Neuronal stem cell (in vitro differentiated cells): ENCODE results near the gene RALGPS1.

Experiments used
- DNase-seq: peaks from one replicate; pipeline ENCODE4 v3.0.0-alpha.2; 2013; ENCODE audit warnings: low spot score
- H2AFZ ChIP-seq: one replicate; pipeline ENCODE4 v1.6.1; 2013; ENCODE audit warnings: mild to moderate bottlenecking, low read length, inconsistent platforms
- H2AK5ac ChIP-seq: 2 replicates; pipeline ENCODE4 v1.6.1; 2013; ENCODE audit warnings: low read depth, mild to moderate bottlenecking, inconsistent platforms, low read length, moderate library complexity, mixed read lengths
- H2BK120ac ChIP-seq: 2 replicates; pipeline ENCODE4 v1.6.1; 2013; ENCODE audit warnings: low read depth, mild to moderate bottlenecking, inconsistent platforms, low read length, moderate library complexity, mixed read lengths
- H2BK12ac ChIP-seq: one replicate; pipeline ENCODE4 v1.6.1; 2013; ENCODE audit warnings: low read length, inconsistent platforms
- H2BK15ac ChIP-seq: 2 replicates; pipeline ENCODE4 v1.6.1; 2013; ENCODE audit warnings: mild to moderate bottlenecking, low read length, inconsistent platforms, mixed read lengths
- H2BK5ac ChIP-seq: one replicate; pipeline ENCODE4 v1.6.1; 2013; ENCODE audit warnings: inconsistent platforms, mild to moderate bottlenecking, low read length, moderate library complexity
- H3K14ac ChIP-seq: one replicate; pipeline ENCODE4 v1.6.1; 2013; ENCODE audit warnings: low read length, inconsistent platforms
- H3K18ac ChIP-seq: 2 replicates; pipeline ENCODE4 v1.6.1; 2013; ENCODE audit warnings: low read length, inconsistent platforms
- H3K23ac ChIP-seq: 2 replicates; pipeline ENCODE4 v1.6.1; 2013; ENCODE audit warnings: low read depth, mild to moderate bottlenecking, mixed read lengths, low read length, inconsistent platforms; ENCODE audit not compliant: poor library complexity
- H3K27ac ChIP-seq: replicated peaks from 3 replicates; pipeline ENCODE4 v1.5.1; 2013; ENCODE audit warnings: low read length, inconsistent platforms
- H3K27me3 ChIP-seq, 3 experiments: 2 replicates each; pipeline ENCODE4 v1.6.1; 2013; ENCODE audit warnings: low read length in 3 of 3, mild to moderate bottlenecking in 2 of 3, inconsistent platforms in 1 of 3, low read depth in 1 of 3, mixed read lengths in 1 of 3, moderate library complexity in 1 of 3; ENCODE audit not compliant: control insufficient read depth in 3 of 3, insufficient read depth in 3 of 3
- H3K36me3 ChIP-seq, 2 donors: replicated peaks in 1 of 2; 2 replicates each; pipeline ENCODE4 v1.6.1; 2013; ENCODE audit warnings: low read length in 2 of 2; ENCODE audit not compliant: control insufficient read depth in 2 of 2, insufficient read depth in 2 of 2
- H3K4ac ChIP-seq: 2 replicates; pipeline ENCODE4 v1.6.1; 2013; ENCODE audit warnings: inconsistent platforms, mild to moderate bottlenecking, low read length, moderate library complexity
- H3K4me1 ChIP-seq, 2 donors: 1 replicate in 1 of 2; 2 replicates in 1 of 2; pipeline ENCODE4 v1.6.1; 2013; ENCODE audit warnings: low read length in 2 of 2, low read depth in 1 of 2; ENCODE audit not compliant: control insufficient read depth in 2 of 2, insufficient read depth in 1 of 2
- H3K4me2 ChIP-seq: one replicate; pipeline ENCODE4 v1.6.1; 2013; ENCODE audit warnings: mild to moderate bottlenecking, low read length, inconsistent platforms; ENCODE audit not compliant: insufficient read depth, poor library complexity, severe bottlenecking
- H3K4me3 ChIP-seq, 2 donors: 2 replicates each; pipeline ENCODE4 v1.5.1; 2013; ENCODE audit warnings: low read length in 2 of 2, mild to moderate bottlenecking in 2 of 2, inconsistent platforms in 1 of 2, moderate library complexity in 1 of 2
- H3K79me1 ChIP-seq: one replicate; pipeline ENCODE4 v1.6.1; 2013; ENCODE audit warnings: low read depth, mild to moderate bottlenecking, inconsistent platforms, low read length, moderate library complexity
- H3K9ac ChIP-seq: one replicate; pipeline ENCODE4 v1.6.1; 2013; ENCODE audit warnings: mild to moderate bottlenecking, low read depth, low read length, inconsistent platforms; ENCODE audit not compliant: poor library complexity
- H3K9me3 ChIP-seq, 2 donors: replicated peaks in 1 of 2; 2 replicates each; pipeline versions ENCODE3 to v1.6.1; 2013; ENCODE audit warnings: low read length in 2 of 2, mild to moderate bottlenecking in 2 of 2, inconsistent platforms in 1 of 2, low read depth in 1 of 2, mixed read lengths in 1 of 2, moderate library complexity in 1 of 2; ENCODE audit not compliant: control insufficient read depth in 2 of 2, insufficient read depth in 1 of 2
- H4K8ac ChIP-seq: one replicate; pipeline ENCODE4 v1.6.1; 2013; ENCODE audit warnings: low read depth, mild to moderate bottlenecking, inconsistent platforms, low read length, moderate library complexity
- H4K91ac ChIP-seq: one replicate; pipeline ENCODE4 v1.6.1; 2013; ENCODE audit warnings: low read length, low read depth, mild to moderate bottlenecking, inconsistent platforms; ENCODE audit not compliant: poor library complexity
- WGBS, 2 donors: extraction: QIAGEN DNeasy Blood & Tissue Kit; methylation state at CpG; one replicate each; pipeline ENCODE4 v1.1.7; 2013; ENCODE audit warnings: missing lambda C conversion rate in 2 of 2, mixed read lengths in 1 of 2; ENCODE audit not compliant: insufficient read length in 2 of 2, insufficient replicate concordance in 1 of 2; ENCODE audit errors: extremely low coverage in 2 of 2; 5-methylcytosine and 5-hydroxymethylcytosine counted together

RALGPS1 gene

GRCh38 chr9:127039492-127039891 lies 124.9 kb downstream of the RALGPS1 start:
- Histone ChIP-seq H3K18ac (no peak overlapping the region), H3K9me3 (peaks cover 0 to 4% of the 10 kb centered on the region in 2 donors), H2AFZ (no peak overlapping the region), H2BK5ac (no peak overlapping the region), H3K79me1 (no peaks in the 10 kb centered on the region), H3K4me2 (no peak overlapping the region), H3K23ac (no peak overlapping the region), H3K36me3 (no peaks in the 10 kb centered on the region), H3K4me1 (no peaks in the 10 kb centered on the region), H2BK120ac (no peak overlapping the region), H3K4ac (no peak overlapping the region), H3K14ac (no peak overlapping the region), H3K4me3 (no peak overlapping the region), H2BK12ac (no peak overlapping the region), H3K27ac (no peak overlapping the region), H2BK15ac (no peak overlapping the region), H2AK5ac (no peak overlapping the region), H4K8ac (no peak overlapping the region), H4K91ac (no peak overlapping the region), H3K9ac (no peak overlapping the region), H3K27me3 (no peaks in the 10 kb centered on the region)
- WGBS, 2 donors: 100% methylated on average over 2 of the region's 2 CpGs; no CpG with 5 or more reads in 1 of the 2 donors
- no peak for DNase-seq

- no peaks in the 10 kb centered on the region for H3K4me1 ChIP-seq
- H3K4ac ChIP-seq: no peak overlapping the region
- H4K8ac ChIP-seq: no peak overlapping the region
- no peak overlapping the region for H2BK120ac ChIP-seq
- no peak overlapping the region for H2AK5ac ChIP-seq
- H3K23ac ChIP-seq: no peak overlapping the region
- no peak overlapping the region for H2BK12ac ChIP-seq
- H3K27ac ChIP-seq: no peak overlapping the region
- no peaks in the 10 kb centered on the region for H3K36me3 ChIP-seq
- no peak overlapping the region for H4K91ac ChIP-seq
- no peak overlapping the region for H3K4me2 ChIP-seq
- no peak overlapping the region for H2BK15ac ChIP-seq
- H3K79me1 ChIP-seq: no peaks in the 10 kb centered on the region
- H3K9me3 ChIP-seq: no peaks in the 10 kb centered on the region
- DNase-seq: no peak
- no peak overlapping the region for H2BK5ac ChIP-seq
- no peaks in the 10 kb centered on the region for H3K27me3 ChIP-seq
- H2AFZ ChIP-seq: no peak overlapping the region
- no CpG with 5 or more reads among the region's 1 CpG for WGBS, 2 donors
- H3K18ac ChIP-seq: no peak overlapping the region
- no peak overlapping the region for H3K9ac ChIP-seq
- H3K14ac ChIP-seq: no peak overlapping the region
- no peak overlapping the region for H3K4me3 ChIP-seq
Observed at GRCh38 chr9:127045148-127045547, 130.6 kb downstream of the RALGPS1 start.

- Histone ChIP-seq H3K27ac (no peak overlapping the region), H2AFZ (no peak overlapping the region), H2BK15ac (no peak overlapping the region), H3K36me3 (no peaks in the 10 kb centered on the region), H3K4me1 (no peaks in the 10 kb centered on the region), H3K9ac (no peak overlapping the region), H2BK120ac (no peak overlapping the region), H3K23ac (no peak overlapping the region), H2BK5ac (no peak overlapping the region), H3K27me3 (no peaks in the 10 kb centered on the region), H3K9me3 (no peaks in the 10 kb centered on the region), H4K91ac (no peak overlapping the region), H3K79me1 (peaks cover 3% of the 10 kb centered on the region), H3K14ac (no peak overlapping the region), H3K4ac (no peak overlapping the region), H3K18ac (no peak overlapping the region), H4K8ac (no peak overlapping the region), H3K4me2 (no peak overlapping the region), H2AK5ac (no peak overlapping the region), H3K4me3 (no peak overlapping the region), H2BK12ac (no peak overlapping the region)
- no peak for DNase-seq
- WGBS, 2 donors: 100% methylated on average over 1 of the region's 3 CpGs; no CpG with 5 or more reads in 1 of the 2 donors
Observed at GRCh38 chr9:127047971-127048370, 133.4 kb downstream of the RALGPS1 start.

- WGBS, 2 donors: no CpG with 5 or more reads among the region's 4 CpGs
- H3K4me2 ChIP-seq: no peak overlapping the region
- DNase-seq: no peak
Observed at GRCh38 chr9:127049044-127049443, 134.5 kb downstream of the RALGPS1 start.

More at GRCh38 chr9:127049044-127049443, 134.5 kb downstream of the RALGPS1 start:
- no peak overlapping the region for H2AFZ ChIP-seq
- H3K4me1 ChIP-seq: no peaks in the 10 kb centered on the region
- H4K91ac ChIP-seq: no peak overlapping the region
- no peak overlapping the region for H2BK5ac ChIP-seq
- H3K23ac ChIP-seq: no peak overlapping the region
- H3K14ac ChIP-seq: no peak overlapping the region
- H3K4ac ChIP-seq: no peak overlapping the region
- H3K9ac ChIP-seq: no peak overlapping the region
- no peak overlapping the region for H2BK120ac ChIP-seq
- no peaks in the 10 kb centered on the region for H3K36me3 ChIP-seq
- no peak overlapping the region for H2AK5ac ChIP-seq
- no peak overlapping the region for H2BK12ac ChIP-seq
- peaks cover 3% of the 10 kb centered on the region for H3K79me1 ChIP-seq
- no peak overlapping the region for H2BK15ac ChIP-seq
- no peak overlapping the region for H4K8ac ChIP-seq
- H3K18ac ChIP-seq: no peak overlapping the region
- H3K9me3 ChIP-seq: no peaks in the 10 kb centered on the region
- H3K27me3 ChIP-seq: no peaks in the 10 kb centered on the region
- no peak overlapping the region for H3K4me3 ChIP-seq
- H3K27ac ChIP-seq: no peak overlapping the region
